ENCODE data around the gene ACTR1B.
"Not testable (repeated sequence)": the region's sequence is repeated elsewhere in the genome, so short reads cannot be mapped to it uniquely, and the experiment has no call there.

Gene ACTR1B

DNA sequence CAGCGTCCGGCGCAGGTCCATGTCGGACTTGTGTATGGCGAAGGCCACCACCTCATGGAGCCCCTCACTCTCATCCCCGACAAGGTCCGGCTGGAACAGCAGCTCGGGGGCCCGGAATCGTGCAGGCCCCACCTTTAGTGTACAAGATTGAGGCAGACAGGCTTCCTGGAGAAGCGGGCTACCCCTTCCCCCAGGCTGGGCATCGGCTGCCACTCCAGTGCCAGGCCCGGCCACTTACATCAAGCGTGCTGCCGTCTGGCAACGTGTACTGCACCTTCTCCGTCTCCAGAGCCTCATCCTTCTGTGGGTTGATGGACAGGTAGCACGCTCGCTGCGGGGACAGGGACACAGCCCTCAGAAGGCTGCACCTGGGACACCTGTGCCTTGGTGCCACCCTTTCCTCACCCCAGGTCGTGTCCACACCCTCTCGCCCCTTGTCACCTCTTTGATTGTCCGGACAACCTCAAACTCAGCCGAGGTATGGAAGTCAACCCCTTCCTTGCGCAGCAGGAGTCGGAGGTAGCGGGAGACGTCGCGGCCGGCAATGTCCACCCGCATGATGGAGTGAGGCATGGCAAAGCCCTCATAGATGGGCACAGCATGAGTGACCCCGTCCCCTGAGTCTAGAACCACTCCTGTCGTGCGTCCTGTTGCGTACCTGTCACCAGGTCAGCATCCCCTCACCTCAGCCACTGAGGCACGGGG, 5.7 kb downstream of the ACTR1B start:
- no peak for DNase-seq

DNA sequence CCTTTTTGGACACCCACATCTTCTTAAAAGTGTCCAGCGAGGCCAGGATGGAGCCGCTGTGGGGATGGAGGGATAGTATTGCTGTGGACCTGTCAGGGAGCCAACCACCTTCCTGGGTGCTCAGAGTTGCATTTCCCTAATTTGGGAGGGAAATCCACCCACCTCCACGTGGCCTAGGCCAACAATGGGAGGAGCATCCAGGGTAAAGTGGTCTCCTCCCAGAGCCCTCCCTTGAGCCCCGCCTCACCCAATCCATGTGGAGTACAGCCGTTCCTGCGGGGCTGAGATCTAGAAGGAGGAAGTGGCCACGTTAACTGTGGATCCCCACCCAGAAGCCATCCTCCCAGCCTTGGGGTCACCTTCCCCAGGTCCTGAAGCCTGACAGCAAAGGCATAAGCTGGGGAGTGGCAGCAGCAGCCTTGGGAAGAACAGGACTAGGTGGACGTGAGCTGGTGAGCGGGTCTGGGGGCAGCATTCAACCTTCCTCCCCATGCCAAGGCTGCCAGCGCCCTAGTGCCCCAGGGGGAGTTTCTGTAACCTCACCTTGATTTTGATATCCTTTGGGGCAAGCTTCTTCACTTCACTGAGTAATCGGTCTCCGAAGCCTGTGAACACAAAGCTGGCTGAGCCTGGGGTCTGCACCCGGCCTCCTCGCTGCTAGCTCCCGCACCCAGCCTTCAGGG, 6.8 kb downstream of the ACTR1B start:
- no peak for DNase-seq

DNA sequence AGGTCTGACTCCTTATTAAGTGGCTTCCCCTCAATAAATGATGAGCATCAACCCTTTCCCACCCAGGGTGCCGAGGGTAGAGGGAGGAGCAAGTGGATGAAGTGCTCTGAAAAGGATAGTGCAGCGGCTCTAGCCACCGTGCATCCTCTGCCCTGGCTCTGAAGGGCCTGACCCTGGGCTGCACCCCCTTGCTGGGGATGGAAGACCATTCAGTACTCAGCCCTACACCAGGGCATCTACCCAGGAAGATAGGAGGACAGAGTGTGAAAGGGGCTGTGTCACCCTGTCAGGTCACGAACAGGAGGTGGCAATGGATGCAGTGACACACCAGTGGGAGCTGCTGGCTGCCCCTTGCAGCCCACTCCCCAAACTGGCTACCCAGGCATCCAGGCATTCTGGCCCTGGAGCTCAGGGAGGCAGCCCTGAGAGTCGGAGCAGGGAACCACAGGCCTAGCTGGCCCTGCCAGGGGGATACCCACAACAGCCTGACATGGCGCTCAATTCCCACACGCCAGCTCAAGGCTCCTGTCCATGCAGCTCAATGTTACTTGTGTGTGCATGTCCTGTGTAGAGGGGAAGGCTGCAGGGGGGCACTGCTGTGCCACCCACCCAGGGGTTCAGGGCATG, 7.6 kb downstream of the ACTR1B start:
- no peak for DNase-seq

DNA sequence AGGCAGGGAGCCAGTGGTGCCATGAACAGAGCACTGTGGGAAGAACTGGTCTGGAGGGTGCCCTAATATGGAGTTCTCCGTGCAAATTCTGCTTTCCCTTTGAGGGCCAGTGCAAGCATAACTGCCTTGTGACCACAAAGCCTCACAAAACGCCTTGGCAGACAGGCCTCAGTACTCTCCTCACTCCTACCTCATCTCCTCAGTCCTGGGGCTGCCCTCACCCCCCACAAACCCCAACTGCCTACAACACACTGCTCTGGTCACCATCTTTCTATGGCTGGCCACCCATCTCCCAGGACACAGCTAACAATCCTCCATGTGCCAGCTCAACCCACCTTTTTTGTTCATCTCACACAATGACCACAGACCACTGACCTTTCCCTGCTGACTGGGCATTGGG, 9.1 kb downstream of the ACTR1B start:
- DNase-seq = no peak

DNA sequence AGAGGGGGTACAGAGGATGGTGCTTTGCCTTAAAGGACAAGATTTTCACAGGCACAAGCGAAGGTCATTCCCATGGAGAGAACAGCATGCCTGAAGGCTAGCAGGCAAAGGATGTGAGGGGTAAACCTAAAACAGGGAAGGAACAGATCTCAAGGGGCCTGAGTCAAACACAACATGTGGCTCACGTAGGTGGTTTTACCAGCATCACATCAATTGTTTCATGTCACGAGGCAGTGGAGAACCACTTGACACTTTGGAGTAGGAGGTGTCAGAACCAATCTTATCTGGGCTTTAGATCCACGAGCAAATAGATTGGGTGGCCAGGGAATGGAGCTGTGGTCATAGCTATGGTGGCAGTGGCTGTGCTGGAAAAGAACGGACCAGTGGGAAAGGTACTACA, 9.5 kb downstream of the ACTR1B start:
- no peak for DNase-seq

DNA sequence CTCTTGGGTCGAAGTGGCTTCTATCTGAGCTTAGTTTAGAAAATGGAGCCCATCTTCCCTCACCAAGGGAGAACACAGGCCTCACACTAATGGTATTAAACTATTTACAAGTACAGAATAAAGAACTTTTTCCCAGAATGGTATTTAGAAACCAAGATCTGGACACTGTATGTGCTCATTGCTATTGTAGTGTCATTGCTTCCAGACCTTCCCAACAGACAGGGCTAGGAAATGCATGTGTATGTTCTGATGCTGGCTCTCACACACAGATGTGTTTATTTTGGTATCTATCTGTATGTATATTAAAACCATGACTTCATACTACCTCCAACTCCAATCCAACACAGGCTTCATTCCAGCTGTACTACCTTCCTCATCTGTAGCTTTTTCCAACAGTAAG, 10.0 kb downstream of the ACTR1B start:
- no peak for DNase-seq

DNA sequence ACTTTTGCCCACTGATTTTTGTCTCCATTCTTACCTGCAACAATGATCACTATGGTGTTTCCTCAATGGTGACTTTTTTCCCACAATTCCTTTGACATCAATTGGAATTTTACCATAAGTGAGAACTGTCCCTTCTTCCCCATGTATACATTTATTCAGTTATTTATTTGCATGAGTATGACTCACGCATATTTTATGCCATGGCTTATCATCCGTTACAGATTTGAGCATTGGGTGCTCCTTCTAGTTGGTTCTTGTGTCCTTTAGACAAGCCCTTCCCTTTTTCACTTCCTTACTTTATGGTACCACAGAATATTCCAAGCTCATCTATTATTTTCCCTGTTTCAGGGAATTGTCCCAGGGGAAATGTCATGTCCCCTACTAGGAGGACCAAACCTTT, 10.4 kb downstream of the ACTR1B start:
- DNase-seq = no peak

DNA sequence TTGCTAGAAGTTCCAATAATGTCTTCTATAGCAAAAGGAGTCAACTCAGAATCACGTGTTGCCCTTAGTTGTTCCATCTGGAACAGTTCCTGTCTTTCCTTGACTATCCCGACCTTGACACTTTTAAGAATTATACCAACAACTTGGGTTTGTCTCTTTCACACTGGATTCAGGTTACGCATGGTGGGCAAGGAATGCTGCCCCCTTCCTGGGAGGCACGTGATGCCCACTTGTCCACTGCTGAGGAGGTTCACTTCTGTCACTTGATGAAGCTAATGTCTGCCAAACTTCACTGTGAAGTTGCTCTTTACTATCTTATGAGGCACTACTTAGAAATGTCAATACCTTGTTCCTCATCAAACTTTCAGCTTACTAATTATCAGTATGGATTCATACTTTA, 12.7 kb downstream of the ACTR1B start:
- no peak for DNase-seq

DNA sequence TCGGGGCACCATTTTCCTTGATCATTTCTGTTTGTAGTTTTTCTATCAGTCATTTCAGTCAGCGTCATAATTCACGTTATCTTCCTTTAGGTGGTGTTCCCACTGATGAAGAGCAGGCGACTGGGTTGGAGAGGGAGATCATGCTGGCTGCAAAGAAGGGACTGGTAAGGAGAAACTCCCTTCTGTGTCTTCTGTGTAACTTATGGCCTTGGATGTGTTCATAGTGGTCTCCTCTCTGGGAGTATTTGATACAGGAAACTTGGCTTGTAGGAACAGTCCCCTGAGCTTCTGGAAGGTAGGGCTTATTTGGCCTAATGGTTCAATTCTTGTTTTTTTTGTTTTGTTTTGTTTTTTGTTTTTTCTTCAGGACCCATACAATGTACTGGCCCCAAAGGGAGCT, 16.9 kb downstream of the ACTR1B start:
- DNase-seq = no peak

DNA sequence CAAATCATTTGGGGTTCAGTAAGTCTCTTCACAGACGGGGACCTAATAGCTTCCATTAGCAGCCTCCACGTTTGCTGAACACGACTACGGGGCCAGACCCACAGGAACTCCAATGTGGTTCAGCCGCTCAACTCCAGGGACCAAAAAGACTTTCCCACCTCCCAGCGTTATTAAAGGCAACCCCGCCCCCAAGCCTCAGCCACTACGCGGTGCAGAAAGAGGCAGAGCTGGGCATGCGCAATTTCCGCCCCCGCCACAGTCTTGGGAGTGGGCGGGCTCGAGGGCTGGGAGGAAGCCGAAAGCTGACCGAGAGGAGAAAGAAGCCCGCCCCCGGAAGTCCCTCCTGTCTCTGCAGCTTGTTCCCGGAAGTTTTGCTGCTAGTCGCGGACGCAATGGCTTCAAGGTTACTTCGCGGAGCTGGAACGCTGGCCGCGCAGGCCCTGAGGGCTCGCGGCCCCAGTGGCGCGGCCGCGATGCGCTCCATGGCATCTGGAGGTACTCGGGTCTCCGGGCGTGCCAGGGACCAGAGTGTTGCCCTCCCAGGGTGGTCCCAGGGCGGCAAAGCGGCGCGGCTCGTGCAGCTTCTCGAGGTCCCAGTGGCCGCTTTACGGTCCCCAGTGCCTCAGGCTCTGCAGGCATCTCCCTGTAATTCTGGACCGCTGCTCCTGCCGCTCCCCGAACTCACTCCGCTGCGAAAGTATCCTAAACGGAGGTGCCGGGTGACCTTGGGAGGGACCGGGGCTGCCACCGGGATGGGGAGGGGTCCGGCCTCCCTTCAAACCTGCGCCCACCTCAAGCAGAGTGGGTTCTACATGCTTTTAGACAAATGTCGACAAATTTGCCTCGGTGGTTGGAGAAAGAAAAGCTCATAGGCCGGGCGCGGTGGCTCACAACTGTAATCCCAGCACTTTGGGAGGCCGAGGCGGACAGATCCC, 17.9 kb downstream of the ACTR1B start, which contains the start of gene COX5B:
COX5B (plus strand) TSS at position 368 of the 935 bp plus-strand sequence; CDS start at position 393, 25 bp downstream.
- peak; percentile 98 for DNase-seq

DNA sequence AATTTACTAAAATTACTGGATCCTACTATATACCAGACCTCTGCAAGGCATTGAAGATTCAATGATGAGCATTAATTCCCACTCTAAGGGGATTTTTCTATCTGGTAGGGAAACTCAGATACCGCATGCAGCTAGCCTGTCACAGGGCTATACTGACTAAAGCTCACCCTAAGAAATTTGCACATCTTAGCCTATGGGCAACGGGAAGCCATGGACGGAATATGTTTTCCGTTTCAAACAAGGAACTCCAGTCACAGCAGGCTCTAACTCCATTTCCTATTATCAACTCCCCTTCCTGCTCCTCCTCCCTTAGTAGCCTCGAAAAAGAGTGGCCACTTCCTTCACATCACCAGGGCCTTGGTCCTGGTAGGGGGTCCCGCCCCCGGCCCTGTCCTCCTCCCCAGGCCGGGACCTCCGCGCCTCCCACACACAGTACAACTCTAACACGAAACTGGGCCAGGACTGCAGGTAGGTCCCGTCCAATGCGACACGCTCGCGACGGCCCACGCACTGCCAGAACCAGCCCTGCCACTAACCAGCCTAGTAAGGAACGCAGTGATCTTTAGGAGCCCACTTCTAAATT, 18.6 kb downstream of the ACTR1B start:
- no peak for DNase-seq

DNA sequence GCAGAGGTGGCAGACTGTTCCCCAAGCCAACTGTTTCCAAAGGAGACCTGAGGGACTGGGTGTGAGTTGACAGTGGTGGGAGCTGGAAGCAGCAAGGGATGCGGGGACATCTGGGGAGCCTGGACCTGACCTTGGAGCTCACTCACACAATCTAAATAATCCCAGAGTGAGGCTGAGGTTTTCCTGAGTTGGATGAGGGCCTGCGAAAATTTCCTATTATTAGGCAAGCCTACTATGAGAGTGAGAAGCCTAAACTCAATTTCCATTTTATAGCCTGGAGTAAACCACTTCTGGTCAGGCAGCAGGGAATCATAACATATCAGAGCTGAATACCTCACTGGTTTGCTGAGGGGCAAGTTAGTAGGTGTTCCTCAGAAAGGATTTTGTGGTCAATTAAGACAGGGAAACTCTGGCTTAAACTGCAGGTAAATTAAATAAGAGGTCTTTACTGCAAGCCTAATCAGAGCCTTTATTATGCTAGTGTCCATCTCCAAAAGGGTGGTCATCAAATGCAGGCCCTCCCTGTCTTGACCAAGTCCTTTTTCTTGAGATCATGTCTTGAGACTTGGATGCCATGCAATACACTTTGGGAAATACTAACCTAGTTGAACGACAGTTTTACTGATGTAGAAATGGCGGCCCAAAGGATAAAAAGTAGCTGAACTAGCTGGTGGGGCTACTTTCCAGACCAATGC, 19.7 kb downstream of the ACTR1B start:
- DNase-seq = no peak

DNA sequence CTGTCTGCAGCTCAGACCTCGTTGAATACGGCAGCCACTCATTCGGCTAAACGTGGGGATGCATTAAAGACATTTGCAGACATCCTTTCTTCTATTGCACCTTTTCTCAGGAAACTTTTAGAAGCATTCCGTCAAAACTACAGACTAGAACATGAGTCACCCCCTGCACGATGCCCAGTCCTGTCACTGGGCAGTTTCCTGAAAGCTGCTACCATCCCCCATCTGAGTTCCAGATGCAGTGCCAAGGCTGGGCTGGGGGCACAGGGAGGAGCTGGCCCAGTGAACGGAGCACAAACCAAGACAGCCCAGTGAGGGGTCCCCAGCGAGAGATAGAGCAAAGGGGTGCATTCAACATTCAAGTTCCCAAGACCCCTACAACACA, 37.8 kb downstream of the ACTR1B start:
- DNase-seq = not testable (repeated sequence)

DNA sequence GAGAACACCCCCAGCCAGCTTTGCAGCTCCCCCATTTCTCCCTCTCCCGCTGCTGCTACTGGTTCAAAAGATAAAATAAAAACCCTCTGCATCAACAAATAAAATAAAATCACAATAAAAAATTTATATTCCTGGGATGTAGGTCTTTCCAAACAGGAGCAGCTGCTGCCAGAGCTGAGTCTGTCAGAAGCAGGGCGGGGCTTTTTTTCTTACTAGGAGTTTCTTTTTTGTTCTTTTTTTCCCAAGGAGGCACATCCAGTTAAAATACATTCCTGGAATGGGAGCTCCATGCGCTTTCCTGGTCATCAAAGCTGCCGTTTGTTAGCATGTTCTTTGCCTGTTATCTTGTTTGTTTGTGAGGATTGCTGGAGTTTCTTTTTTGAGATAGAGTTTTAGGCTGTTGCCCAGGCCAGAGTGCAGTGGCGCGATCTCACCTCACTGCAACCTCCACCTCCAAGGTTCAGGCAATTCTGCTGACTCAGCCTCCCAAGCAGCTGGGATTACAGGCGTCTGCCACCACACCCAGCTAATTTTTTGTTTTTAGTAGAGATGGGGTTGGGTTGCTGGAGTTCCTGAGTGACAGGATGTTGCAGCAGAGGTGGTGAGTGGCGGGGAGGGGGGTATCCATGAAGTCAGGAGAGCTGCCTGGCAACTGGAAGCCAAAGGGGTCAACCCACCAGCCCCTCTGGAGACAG, 38.3 kb downstream of the ACTR1B start:
- DNase-seq = not testable (repeated sequence)

DNA sequence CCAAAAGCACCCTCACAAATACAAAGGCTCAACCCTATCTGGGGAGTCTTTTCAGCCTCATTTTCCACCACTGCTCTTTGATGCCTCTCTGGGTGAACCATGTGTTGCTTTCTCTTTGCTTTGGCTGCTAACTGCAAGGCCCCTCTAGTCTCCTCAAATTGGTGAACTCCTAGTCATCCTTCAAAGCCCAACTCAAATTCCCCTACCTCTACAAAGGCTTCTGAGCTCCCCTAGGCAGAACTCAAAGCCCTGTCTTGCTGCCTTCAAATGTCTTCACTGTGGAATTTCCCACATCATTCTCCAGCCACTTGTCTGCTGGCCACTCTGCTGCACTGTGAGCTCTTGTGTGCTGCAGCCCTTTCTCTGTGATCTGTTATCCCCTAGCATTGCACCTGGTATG, 40.9 kb downstream of the ACTR1B start:
- DNase-seq = not testable (repeated sequence)

DNA sequence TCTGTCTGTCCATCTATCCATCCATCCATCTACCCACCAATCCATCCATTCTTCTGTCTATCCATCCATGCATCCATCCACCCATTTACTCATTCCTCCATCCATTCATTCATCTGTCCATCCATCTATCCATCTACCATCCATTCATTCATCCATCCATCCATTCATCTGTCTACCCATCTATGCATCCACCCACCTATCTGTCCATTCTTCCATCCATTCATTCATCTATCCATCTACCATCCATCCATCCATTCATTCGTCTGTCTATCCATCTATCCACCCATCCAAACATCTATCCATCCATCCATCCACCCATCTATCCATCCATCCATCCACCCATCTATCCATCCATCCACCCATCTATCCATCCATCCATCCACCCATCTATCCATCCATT, 43.4 kb downstream of the ACTR1B start:
- not testable (repeated sequence) for DNase-seq

DNA sequence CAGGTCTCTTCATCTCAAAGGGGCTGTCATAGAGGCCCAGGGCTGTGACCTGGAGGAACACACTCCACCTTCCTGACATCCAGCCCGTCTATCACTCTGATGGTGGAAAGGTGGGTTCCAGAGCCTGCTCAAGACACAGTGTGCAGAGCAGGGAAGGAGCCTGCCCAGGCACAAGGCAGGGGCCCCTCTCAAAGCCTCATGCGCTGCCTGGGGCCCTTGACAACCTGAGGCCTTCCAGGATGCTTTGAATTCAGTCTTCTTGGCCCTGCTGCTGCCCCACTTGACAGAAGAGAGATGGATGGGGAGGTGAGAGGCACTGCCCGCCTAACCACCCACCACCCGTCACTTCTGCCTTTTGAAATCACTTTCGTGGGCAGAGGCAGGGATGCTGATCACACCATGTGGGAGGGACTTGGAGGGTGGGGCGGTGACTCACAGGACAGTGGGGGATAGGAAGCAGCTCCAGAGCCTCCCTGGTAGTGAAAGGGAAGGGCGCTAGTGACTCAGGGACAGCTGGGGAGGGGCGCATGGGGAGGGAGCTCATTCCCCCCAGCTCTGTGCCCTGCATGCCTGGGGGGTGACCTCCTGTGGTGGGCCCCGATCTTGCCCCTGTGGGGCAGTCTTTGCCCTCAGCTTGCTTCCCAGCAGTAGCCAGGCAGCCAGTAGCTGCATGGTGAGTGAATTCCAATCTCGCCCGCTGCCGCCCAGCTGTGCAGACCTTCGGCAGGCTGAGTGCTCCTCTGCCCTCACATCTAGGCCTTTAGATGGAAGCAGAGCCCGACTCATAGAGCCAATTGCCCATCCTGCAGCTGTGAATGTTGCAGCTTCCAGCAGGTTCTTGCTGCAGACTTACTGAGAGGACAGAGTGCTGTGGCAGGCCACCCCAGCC, 44.7 kb downstream of the ACTR1B start:
- not testable (repeated sequence) for DNase-seq

DNA sequence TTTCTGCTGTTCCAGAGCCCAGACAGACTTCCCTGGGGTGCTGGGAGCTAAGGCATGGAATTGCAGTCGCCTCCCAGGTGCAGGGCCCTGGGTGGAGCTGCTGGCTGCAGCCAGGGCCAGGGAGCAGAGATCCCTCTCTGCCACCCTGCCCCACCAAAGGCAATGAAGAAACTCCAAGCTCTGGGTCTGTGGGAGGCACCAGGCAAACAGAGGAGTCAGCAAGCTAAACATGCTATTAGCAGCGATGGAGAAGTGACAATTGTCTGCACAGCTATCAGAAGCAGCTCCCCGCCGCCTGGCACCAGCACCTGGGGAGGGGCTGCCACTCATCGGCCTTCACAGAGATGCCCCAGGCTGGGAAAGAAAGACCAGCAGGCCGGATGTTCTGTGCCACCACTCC, 45.9 kb downstream of the ACTR1B start:
- no peak for DNase-seq

DNA sequence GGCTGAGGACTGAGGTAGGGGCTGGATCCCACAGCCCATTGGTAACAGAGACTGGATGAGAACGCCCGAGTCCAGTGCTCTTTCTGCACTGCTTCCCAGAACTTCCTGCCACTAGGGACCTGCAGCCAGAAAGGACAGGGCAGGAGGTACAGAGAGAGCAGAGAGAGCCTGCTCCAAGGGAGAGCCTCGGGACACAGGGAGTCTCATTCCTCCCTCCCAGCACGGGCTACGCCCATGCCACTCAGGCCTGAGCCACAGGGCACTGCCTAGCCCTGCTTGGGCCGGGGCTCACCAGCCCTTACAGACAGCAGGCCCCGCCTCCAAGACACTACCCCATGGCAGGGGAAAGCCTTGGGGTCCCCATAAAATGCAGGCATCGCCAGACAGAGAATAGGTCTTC, 48.1 kb downstream of the ACTR1B start:
- DNase-seq = not testable (repeated sequence)

DNA sequence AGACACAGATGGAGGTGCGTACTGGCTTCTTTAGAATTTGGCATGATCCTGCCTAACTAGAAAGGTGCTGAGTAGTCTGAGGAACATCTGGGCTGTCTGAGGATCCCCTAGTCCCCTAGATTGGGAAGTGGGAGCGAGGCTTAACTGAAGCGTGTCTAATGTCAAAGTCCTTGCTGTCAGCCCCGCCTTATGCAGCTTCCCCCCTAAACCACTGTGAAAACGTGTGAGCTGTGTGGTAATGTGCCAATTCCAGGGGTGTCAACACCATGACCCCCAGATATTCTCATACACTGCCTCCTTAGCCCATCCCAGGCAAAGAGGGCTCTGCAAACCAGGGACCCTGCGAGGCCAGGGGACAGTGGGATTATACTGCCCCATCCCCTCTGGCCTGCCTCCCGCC, 51.9 kb downstream of the ACTR1B start:
- DNase-seq = not testable (repeated sequence)

All from activated CD4-positive, CD25-positive, alpha-beta regulatory T cell treated with anti-CD3 and anti-CD28 coated beads, Interleukin-2, amount 50 U/mL, for 72 hours (primary cell).